PFSK-1 (cell line): ENCODE measurements around the gene SLC66A3.

Experiments
- FOXP2 ChIP-seq: optimal IDR thresholded peaks from 2 replicates; pipeline ENCODE3; 2011; ENCODE audit warnings: borderline replicate concordance, control low read depth, inconsistent platforms; ENCODE audit not compliant: insufficient read depth; ENCODE audit errors: extremely low read length, extremely low read depth
- POLR2AphosphoS5 ChIP-seq: IDR thresholded peaks from 2 replicates; pipeline ENCODE4 v1.6.1; 2012; ENCODE audit warnings: low read depth, mild to moderate bottlenecking, control low read depth, low read length, moderate library complexity
- REST ChIP-seq, 2 experiments: IDR thresholded peaks; 2 replicates each; pipeline versions ENCODE4 v1.6.1 to v1.8.0; 2011 to 2012; ENCODE audit warnings: low read depth in 2 of 2, low read length in 2 of 2, control low read depth in 1 of 2, inconsistent platforms in 1 of 2, mild to moderate bottlenecking in 1 of 2, moderate library complexity in 1 of 2; ENCODE audit not compliant: insufficient read depth in 1 of 2
- SIN3A ChIP-seq: IDR thresholded peaks from 2 replicates; pipeline ENCODE4 v1.6.1; 2012; ENCODE audit warnings: mild to moderate bottlenecking, low read length, moderate library complexity, borderline replicate concordance; ENCODE audit not compliant: insufficient read depth
- TAF1 ChIP-seq: IDR thresholded peaks from 2 replicates; pipeline ENCODE4 v1.6.1; 2012; ENCODE audit warnings: low read length, control low read depth, borderline replicate concordance; ENCODE audit not compliant: insufficient read depth

The SLC66A3 gene

GRCh38 chr2:11174222-11174621 is 19.0 kb downstream of the SLC66A3 start:
- no peak for TF ChIP-seq SIN3A
- no peak for TF ChIP-seq TAF1
- no peak for TF ChIP-seq FOXP2
- TF ChIP-seq REST (IDR thresholded peaks at IDR 0.05; ENCODE audit: insufficient read depth in 1 of 2, low read depth in 2 of 2, low read length in 2 of 2) = no peak
- no peak for TF ChIP-seq POLR2AphosphoS5

GRCh38 chr2:11175293-11175795 is 20.1 kb downstream of the SLC66A3 start:
- TF ChIP-seq POLR2AphosphoS5 (no peak), REST (IDR thresholded peaks at IDR 0.05; ENCODE audit: insufficient read depth in 1 of 2, low read depth in 2 of 2, low read length in 2 of 2) (no peak), FOXP2 (no peak), TAF1 (no peak), SIN3A (no peak)

GRCh38 chr2:11177871-11178690 is 22.8 kb downstream of the SLC66A3 start:
- TF ChIP-seq FOXP2 = no peak
- no peak for TF ChIP-seq POLR2AphosphoS5
- no peak for TF ChIP-seq SIN3A
- no peak for TF ChIP-seq TAF1
- TF ChIP-seq REST (IDR thresholded peaks at IDR 0.05; ENCODE audit: insufficient read depth in 1 of 2, low read depth in 2 of 2, low read length in 2 of 2) = no peak

GRCh38 chr2:11179196-11179595 is 23.9 kb downstream of the SLC66A3 start:
- TF ChIP-seq SIN3A = no peak
- TF ChIP-seq TAF1 = no peak
- no peak for TF ChIP-seq POLR2AphosphoS5
- no peak for TF ChIP-seq FOXP2
- TF ChIP-seq REST (IDR thresholded peaks at IDR 0.05; ENCODE audit: insufficient read depth in 1 of 2, low read depth in 2 of 2, low read length in 2 of 2) = no peak

GRCh38 chr2:11179899-11180298 is 24.6 kb downstream of the SLC66A3 start:
- TF ChIP-seq FOXP2 = no peak
- no peak for TF ChIP-seq REST (IDR thresholded peaks at IDR 0.05; ENCODE audit: insufficient read depth in 1 of 2, low read depth in 2 of 2, low read length in 2 of 2)
- no peak for TF ChIP-seq SIN3A
- TF ChIP-seq POLR2AphosphoS5 = no peak
